NCI-H510A (cell line): ENCODE measurements around the gene PLEKHO2.
"Not testable (repeated sequence)": the region's sequence is repeated elsewhere in the genome, so short reads cannot be mapped to it uniquely, and the experiment has no call there.

Source experiments
- DNase-seq: peaks from one replicate; lab custom pipeline; 2025; lab: John Stamatoyannopoulos, UW

The PLEKHO2 gene, protein sequence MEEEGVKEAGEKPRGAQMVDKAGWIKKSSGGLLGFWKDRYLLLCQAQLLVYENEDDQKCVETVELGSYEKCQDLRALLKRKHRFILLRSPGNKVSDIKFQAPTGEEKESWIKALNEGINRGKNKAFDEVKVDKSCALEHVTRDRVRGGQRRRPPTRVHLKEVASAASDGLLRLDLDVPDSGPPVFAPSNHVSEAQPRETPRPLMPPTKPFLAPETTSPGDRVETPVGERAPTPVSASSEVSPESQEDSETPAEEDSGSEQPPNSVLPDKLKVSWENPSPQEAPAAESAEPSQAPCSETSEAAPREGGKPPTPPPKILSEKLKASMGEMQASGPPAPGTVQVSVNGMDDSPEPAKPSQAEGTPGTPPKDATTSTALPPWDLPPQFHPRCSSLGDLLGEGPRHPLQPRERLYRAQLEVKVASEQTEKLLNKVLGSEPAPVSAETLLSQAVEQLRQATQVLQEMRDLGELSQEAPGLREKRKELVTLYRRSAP

DNA sequence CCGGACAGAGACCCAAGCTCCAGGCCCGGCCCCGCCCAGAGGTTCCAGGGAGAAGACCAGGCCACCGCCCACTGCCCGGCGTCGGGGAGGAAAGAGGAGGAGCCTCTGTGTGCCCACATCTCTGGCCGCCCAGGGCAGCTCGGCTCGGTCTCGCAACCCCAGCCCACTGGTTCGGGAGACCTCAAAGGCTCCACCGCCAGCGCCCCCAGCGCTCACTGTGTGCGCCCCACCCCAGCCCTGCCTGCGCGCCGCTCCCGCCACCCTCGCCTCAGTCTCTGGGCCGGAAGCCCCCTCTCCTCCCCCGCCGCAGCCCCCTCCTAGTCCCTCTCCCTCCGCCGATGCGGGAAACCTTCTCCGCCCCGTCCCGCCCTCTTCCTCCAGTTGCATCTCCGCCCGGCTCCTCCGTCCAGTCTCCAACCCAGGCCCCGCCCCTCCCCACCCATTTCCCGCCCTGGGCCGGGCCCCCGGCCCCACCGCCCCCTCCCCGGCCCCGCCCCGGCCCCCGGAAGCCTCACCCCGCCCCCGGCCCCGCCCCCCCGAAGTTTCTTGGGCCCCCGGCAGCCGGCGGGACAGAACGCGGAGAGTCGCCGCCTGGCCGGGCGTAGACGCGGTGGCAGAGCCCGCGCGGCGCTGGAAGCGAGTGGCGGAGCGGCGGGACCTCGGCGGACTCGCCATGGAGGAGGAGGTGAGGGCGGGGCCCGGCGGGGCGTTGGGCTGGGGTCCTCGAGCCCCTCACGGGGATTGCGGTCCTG lies at the start of gene PLEKHO2:
TSS of gene PLEKHO2 (plus strand) at position 572 of the 752 bp plus-strand sequence. CDS start at position 674, 102 bp downstream.
- peak; percentile 90 for DNase-seq

GRCh38 chr15:64792282-64792681 lies 49.4 kb upstream of the PLEKHO2 start:
- no peak for DNase-seq

DNA sequence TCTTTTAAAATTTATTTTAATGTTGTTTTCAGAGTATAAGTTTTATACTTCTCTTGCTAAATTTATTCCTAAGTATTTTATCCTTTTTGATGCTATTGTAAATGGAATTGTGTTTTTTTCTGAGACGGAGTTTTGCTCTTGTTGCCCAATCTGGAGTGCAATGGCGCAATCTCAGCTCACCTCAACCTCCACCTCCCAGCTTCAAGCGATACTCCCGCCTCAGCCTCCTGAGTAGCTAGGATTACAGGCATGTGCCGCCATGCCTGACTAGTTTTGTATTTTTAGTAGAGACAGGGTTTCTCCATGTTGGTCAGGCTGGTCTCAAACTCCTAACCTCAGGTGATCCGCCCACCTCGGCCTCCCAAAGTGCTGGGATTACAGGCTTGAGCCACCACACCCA lies 46.4 kb upstream of the PLEKHO2 start:
- DNase-seq: not testable (repeated sequence)

- DNase-seq: not testable (repeated sequence)
Observed at GRCh38 chr15:64795921-64796320, 45.8 kb upstream of the PLEKHO2 start.

DNA sequence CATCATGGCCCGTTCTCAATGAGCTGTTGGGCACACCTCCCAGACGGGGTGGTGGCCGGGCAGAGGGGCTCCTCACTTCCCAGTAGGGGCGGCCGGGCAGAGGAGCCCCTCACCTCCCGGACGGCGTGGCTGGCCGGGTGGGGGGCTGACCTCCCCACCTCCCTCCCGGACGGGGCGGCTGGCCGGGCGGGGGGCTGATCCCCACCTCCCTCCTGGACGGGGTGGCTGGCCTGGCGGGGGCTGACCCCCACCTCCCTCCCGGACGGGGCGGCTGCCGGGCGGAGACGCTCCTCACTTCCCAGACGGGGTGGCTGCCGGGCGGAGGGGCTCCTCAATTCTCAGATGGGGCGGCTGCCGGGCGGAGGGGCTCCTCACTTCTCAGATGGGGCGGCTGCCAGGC lies 42.8 kb upstream of the PLEKHO2 start:
- not testable (repeated sequence) for DNase-seq

GRCh38 chr15:64800476-64800875 lies 41.2 kb upstream of the PLEKHO2 start:
- no peak for DNase-seq

- no peak for DNase-seq
Observed at GRCh38 chr15:64803526-64803925, 38.2 kb upstream of the PLEKHO2 start.

GRCh38 chr15:64804619-64805018 lies 37.1 kb upstream of the PLEKHO2 start:
- DNase-seq: no peak

DNA sequence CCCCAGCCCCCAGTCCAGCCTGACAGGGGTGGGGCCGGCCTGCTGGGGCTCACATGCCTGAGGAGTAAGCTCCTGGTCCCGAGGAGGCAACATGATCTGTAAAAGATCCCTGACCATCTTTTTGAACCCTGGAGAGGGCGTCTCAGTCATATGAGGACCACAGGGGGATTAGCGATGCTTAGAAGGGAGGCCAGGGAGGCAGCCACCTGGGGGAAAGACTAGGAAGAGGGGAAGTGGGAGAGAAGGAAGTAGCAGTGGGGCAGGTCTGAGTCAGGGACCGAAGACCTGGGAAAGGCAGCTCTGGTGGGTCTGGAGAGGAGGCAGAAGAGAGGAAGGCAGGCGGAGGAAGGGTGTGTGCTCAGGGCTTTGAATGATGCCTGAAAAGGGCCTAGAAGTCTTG lies 35.2 kb upstream of the PLEKHO2 start:
- no peak for DNase-seq

GRCh38 chr15:64807051-64807749 lies 34.5 kb upstream of the PLEKHO2 start:
- DNase-seq: no peak

DNA sequence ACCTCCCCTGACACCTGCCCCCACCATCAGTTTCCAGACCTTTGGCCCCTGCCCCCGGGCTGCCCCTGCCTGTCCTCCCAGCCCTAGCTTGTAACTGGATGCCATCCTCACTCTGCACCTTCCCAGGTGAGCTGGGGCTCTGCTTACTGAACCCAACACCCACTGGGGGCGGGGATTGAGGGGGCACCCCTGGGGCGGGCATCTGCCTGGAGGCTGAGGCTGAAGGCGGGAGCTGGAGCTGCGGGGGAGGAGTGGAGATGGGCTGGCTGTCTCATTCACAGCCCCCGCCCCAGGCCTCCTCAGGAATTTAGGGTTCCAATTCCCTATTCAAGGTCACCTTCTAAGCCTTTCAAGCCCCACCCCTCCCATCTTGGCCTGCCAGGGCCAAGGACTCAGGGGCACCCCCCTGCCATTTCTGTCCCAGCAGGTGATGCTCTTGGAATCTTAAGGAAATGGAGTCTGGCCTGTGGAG lies 33.9 kb upstream of the PLEKHO2 start:
- DNase-seq: no peak

DNA sequence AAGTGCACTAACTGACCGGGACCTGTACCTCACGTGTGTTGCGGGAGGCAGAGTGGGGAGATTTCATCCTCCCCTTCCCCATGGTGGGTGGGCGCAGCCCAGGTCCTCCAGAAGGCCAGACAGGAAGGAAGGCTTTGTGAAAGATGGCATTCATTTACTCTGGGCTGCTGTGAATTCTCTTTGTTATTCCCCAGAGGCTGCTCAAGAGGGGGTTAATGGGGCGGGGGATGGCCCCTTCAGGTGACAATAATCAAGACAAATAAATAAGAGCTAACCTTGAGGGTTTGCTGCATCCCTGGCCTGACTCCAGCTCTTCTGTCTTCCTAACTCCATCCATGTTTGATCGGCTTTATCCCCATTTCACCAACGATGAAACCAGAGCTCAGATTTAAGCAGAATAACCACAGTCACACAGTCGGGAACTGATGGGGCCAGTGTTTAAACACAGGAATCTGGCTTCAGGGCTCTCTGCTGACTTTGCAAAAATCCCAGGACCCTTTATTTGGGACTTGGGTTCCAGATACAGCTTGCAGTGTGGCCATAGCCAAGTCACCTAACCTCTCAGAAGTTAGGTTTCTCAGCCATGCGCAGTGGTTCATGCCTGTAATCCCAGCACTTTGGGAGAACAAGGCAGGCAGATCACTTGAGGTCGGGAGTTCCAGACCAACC lies 32.8 kb upstream of the PLEKHO2 start:
- DNase-seq: no peak

- no peak for DNase-seq
Observed at GRCh38 chr15:64809649-64810496, 31.8 kb upstream of the PLEKHO2 start.

- no peak for DNase-seq
Observed at GRCh38 chr15:64810497-64811326, 31.0 kb upstream of the PLEKHO2 start.

DNA sequence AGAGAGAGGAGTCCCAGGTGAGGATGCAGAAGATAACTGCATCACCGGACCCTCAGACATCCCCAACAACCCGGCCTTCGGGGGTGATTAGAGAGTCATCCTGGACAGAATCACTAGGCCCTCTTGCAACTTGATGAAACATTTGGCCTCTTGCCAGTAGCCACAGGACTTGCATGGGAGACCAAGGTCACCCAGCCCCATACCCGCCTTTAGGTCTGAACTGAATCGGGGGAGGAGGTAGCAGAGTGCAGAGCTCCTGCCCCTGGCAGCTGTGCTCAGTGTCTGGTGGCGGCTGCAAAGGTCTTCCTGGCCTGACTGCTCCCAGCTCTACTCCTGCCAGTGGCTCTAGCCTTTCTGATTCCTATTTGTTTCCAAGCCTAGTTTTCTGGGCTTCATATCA lies 28.6 kb upstream of the PLEKHO2 start:
- DNase-seq: no peak

DNA sequence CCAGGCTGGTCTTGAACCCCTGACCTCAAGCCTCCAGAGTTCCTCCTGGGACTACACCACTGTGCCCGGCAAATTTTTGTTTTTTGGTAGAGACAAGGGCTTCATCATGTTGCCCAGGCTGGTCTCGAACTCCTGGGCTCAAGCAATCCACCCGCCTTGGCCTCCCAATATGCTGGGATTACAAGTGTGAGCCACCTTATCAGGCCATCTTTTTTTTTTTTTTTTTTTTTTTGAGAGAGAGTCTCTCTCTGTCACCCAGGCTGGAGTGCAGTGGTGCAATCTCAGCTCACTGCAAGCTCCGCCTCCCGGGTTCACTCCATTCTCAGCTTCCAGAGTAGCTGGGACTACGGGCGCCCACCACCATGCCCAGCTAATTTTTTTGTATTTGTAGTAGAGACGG lies 27.4 kb upstream of the PLEKHO2 start:
- not testable (repeated sequence) for DNase-seq

DNA sequence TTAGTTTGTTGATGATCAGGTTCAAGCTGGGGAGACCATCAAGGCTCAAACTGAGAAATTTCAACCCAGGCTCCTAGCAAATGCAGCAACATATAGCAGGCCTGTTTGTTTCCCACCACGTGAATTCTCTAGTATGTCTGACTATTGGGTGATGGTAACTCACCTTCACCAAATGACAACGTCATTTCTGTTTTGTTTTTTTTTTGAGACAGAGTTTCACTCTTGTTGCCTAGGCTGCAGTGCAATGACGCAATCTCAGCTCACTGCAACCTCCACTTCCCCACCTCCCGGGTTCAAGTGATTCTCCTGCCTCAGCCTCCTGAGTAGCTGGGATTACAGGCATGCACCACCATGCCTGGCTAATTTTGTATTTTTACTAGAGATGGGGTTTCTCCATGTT lies 26.8 kb upstream of the PLEKHO2 start:
- not testable (repeated sequence) for DNase-seq

- no peak for DNase-seq
Observed at GRCh38 chr15:64816452-64816851, 25.3 kb upstream of the PLEKHO2 start.

DNA sequence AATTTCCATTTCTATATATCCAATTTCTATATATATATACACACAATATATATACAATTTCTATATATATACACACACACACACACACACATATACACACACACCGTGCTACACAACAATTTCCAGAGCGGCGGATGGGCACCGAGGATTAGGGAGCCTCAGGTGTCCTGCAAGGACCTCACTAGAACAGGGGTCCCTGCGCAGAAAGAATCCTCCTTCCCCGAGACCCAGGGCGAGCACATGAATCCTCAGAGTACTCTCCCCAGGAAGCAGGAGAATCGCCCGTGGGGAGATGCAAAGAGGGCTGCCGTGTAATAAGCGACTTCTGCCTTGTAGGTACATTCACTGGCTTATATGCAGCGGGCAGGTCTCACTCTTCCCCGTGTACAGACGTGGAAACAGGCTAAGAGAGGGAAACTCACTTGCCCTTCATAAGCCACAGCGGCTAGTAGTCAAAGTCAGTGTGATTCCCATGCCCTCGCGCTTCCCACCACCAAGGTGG lies 16.7 kb upstream of the PLEKHO2 start:
- no peak for DNase-seq
